ENCODE measurements around the gene CD63. TPM values are rescaled to one million over a fixed set of nuclear protein-coding genes. Genes with fewer than 3 reads are reported as not detected.

CD63 gene
- total and polyA plus RNA-seq, 9 of the 15 experiments (the other 6 are each of a cell fraction or from before 2014, with no cell fraction given), result 313 to 735 (median 433) TPM

GRCh38 chr12:55718624-55719275 lies 10.1 kb downstream of the CD63 start:
- Histone ChIP-seq H3K4me1 (replicated peaks in 1 of 2; ENCODE audit: control insufficient read depth in 2 of 2, insufficient read depth in 2 of 2, low read length in 2 of 2) (peaks cover 18 to 23% of the 10 kb centered on the region in 2 experiments; a peak in 4 of 5 replicates), H3K9me1 (ENCODE audit: control insufficient read depth, insufficient read depth, low read length) (no peaks in the 10 kb centered on the region), H3K4me2 (ENCODE audit: insufficient read depth, low read length) (no peak overlapping the region), H3K27ac (ENCODE audit: extremely low read depth, low read depth, low read length) (no peak overlapping the region), H3K4me3 (no peak overlapping the region), H2AFZ (ENCODE audit: low read depth, low read length) (no peak overlapping the region), H4K20me1 (replicated peaks; ENCODE audit: control insufficient read depth, insufficient read depth, low read length) (0 out of 2 replicates have a peak, but pooled peaks cover 2% of the 10 kb centered on the region), H3K27me3 (ENCODE audit: control insufficient read depth in 2 of 2, insufficient read depth in 2 of 2, low read length in 2 of 2) (no peaks in the 10 kb centered on the region), H3K9me3 (replicated peaks; ENCODE audit: control insufficient read depth, insufficient read depth, low read depth, low read length) (no peaks in the 10 kb centered on the region), H3K36me3 (ENCODE audit: control insufficient read depth, insufficient read depth, low read length) (peaks cover 6% of the 10 kb centered on the region; the same call in 2 of the 3 replicates), H3K9ac (ENCODE audit: insufficient read depth in 1 of 2, low read depth in 2 of 2, low read length in 2 of 2) (0 out of 4 replicates have a peak overlapping the region, but pooled peaks of 1 of the 2 experiments have one; percentile 29), H3K79me2 (ENCODE audit: control insufficient read depth, insufficient read depth, low read length) (peaks cover 6% of the 10 kb centered on the region; the same call in 2 of the 3 replicates)
- WGBS (ENCODE audit: insufficient coverage, low coverage, missing lambda C conversion rate), result 71% methylated on average over 2 of the region's 4 CpGs
- BruUV-seq (replicated peaks), result no TSS peak
- in situ Hi-C loops (cut with MboI) (no loop called here), intact Hi-C loops (cut with micrococcal nuclease) (no loop called here)
- POLR2A ChIA-PET, result interaction anchor here (0.5 to 1.3 kb wide), 6 partner anchors 8 to 600 kb away, joined by 3 to 6 read pairs (median 4); no protein-coding TSS in a partner anchor
- no peak for FAIRE-seq
- CTCF ChIA-PET (ENCODE audit: low intra/inter-chr PET ratio), result no interaction called here
- no peak for ATAC-seq
- TF ChIP-seq TBL1XR1 (IDR thresholded peaks at IDR 0.05; ENCODE audit: low read length in 2 of 2), result no peak
- TF ChIP-seq KAT7 (CRISPR knock-in tag; IDR thresholded peaks at IDR 0.05; ENCODE audit: borderline replicate concordance), result no peak
- TF ChIP-seq ERF (CRISPR knock-in tag; IDR thresholded peaks at IDR 0.05), result no peak
- no peak for TF ChIP-seq POLR2H (tag; IDR thresholded peaks at IDR 0.05; ENCODE audit: low read depth)
- TF ChIP-seq PML (IDR thresholded peaks at IDR 0.05; ENCODE audit: low read length), result no peak
- no peak for TF ChIP-seq KLF1 (tag; IDR thresholded peaks at IDR 0.05)
- no peak for DNase-seq (ENCODE audit: extremely low read depth in 1 of 4, low spot score in 3 of 4)

Measured in K562 (cell line).